Measurements from ENCODE around the gene CMTR1.

- TF ChIP-seq EP300 (IDR thresholded peaks at IDR 0.05) (no peak), POLR2A (IDR thresholded peaks at IDR 0.05) (no peak)
These were observed 5.9 kb downstream of the CMTR1 start for GRCh38 chr6:37438930-37439329.

All from ovary (tissue), 1 donor.